ENCODE results near the gene ENO3. TPM values are rescaled to one million over a fixed set of nuclear protein-coding genes. Genes with fewer than 3 reads are reported as not detected.

ENO3 gene
- total RNA-seq, 1 experiment from 2014 or later = 29.0 TPM

DNA sequence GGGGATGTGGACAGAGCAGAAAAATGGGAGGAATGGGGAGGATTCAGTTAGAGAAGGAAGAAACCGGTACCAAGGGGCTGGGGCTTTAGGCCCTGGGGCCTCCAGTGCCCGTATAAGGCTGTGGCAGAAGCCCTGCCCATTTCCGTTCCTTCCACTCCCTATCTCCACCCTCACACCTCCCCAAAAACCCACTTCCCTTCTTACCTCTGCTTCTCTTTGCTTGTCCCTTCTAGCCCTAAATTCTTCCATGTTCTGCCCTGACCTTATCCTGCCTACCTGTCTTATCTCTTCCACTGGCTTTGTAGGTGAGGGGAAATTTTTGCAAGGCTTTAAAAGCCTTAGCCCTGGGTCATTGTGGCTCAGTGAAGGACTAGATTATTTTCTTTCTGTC, 6.8 kb upstream of the ENO3 start:
- no peaks in the 10 kb centered on the region for H3K27me3 ChIP-seq (ENCODE audit: insufficient read depth, low read depth)
- peak overlapping the region; percentile 99 for H3K27ac ChIP-seq
- peaks cover 88% of the 10 kb centered on the region for H3F3A ChIP-seq (ENCODE audit: insufficient read depth, low read depth)
- H3K79me2 ChIP-seq (ENCODE audit: low read depth) = peaks cover 80% of the 10 kb centered on the region
- no peaks in the 10 kb centered on the region for H3K9me3 ChIP-seq (ENCODE audit: insufficient read depth, low read depth)
- BruUV-seq (replicated peaks) = no TSS peak
- peaks cover 34% of the 10 kb centered on the region for H3K36me3 ChIP-seq (ENCODE audit: low read depth)
- intact Hi-C loops (cut with micrococcal nuclease; ENCODE audit: unreplicated experiment) = loop anchor here (10.0 kb wide), 1 partner anchor 109 kb away; the partner anchor contains the start of gene MINK1
- no peak overlapping the region for H3K4me3 ChIP-seq
- TF ChIP-seq, protein P1, sequence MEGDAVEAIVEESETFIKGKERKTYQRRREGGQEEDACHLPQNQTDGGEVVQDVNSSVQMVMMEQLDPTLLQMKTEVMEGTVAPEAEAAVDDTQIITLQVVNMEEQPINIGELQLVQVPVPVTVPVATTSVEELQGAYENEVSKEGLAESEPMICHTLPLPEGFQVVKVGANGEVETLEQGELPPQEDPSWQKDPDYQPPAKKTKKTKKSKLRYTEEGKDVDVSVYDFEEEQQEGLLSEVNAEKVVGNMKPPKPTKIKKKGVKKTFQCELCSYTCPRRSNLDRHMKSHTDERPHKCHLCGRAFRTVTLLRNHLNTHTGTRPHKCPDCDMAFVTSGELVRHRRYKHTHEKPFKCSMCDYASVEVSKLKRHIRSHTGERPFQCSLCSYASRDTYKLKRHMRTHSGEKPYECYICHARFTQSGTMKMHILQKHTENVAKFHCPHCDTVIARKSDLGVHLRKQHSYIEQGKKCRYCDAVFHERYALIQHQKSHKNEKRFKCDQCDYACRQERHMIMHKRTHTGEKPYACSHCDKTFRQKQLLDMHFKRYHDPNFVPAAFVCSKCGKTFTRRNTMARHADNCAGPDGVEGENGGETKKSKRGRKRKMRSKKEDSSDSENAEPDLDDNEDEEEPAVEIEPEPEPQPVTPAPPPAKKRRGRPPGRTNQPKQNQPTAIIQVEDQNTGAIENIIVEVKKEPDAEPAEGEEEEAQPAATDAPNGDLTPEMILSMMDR (conservative IDR thresholded peaks at IDR 0.05) = no peak
- TF ChIP-seq EZH2 (IDR thresholded peaks at IDR 0.05; ENCODE audit: low read depth) = no peak
- peaks cover 32% of the 10 kb centered on the region for H3K4me1 ChIP-seq (replicated peaks; ENCODE audit: insufficient read depth)
- H2AFZ ChIP-seq = no peak overlapping the region
- H4K20me1 ChIP-seq (ENCODE audit: insufficient read depth) = peaks cover 39% of the 10 kb centered on the region
- H3K4me2 ChIP-seq = no peak overlapping the region
- no peaks in the 10 kb centered on the region for H3K9me2 ChIP-seq (ENCODE audit: insufficient read depth)
- no peak for DNase-seq
- ChIA-PET POLR2A (ENCODE audit: unreplicated experiment) (interaction anchor here (0.8 to 1.6 kb wide), 2 partner anchors 23 to 468 kb away, joined by 3 to 7 read pairs; partner anchors contain the start of gene SPAG7), CTCF (no interaction called here)

DNA sequence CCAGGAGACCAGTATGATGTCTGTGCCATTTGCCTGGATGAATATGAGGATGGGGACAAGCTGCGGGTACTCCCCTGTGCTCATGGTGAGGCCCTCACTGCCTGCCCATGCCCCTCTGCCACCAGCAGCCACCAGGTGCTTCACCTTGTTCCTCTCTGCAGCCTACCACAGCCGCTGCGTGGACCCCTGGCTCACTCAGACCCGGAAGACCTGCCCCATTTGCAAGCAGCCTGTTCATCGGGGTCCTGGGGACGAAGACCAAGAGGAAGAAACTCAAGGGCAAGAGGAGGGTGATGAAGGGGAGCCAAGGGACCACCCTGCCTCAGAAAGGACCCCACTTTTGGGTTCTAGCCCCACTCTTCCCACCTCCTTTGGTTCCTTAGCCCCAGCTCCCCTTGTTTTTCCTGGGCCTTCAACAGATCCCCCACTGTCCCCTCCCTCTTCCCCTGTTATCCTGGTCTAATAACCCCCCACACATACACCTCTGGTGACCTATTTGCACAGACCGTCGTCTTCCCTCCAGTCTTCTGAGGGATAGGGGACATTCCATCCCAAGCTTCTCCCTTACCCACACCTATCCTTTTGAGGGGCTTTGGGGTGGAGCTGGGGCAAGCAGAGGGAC, 6.3 kb upstream of the ENO3 start:
- intact Hi-C loops (cut with micrococcal nuclease; ENCODE audit: unreplicated experiment) = loop anchor here (1.0 to 10.0 kb wide), 2 partner anchors 23 to 110 kb away; partner anchors contain the start of genes MINK1 and SPAG7
- H4K20me1 ChIP-seq (ENCODE audit: insufficient read depth) = peaks cover 39% of the 10 kb centered on the region
- CTCF ChIA-PET = interaction anchor here (0.7 kb wide), 1 partner anchor 613 kb away, joined by 3 read pairs; no protein-coding TSS in a partner anchor

DNA sequence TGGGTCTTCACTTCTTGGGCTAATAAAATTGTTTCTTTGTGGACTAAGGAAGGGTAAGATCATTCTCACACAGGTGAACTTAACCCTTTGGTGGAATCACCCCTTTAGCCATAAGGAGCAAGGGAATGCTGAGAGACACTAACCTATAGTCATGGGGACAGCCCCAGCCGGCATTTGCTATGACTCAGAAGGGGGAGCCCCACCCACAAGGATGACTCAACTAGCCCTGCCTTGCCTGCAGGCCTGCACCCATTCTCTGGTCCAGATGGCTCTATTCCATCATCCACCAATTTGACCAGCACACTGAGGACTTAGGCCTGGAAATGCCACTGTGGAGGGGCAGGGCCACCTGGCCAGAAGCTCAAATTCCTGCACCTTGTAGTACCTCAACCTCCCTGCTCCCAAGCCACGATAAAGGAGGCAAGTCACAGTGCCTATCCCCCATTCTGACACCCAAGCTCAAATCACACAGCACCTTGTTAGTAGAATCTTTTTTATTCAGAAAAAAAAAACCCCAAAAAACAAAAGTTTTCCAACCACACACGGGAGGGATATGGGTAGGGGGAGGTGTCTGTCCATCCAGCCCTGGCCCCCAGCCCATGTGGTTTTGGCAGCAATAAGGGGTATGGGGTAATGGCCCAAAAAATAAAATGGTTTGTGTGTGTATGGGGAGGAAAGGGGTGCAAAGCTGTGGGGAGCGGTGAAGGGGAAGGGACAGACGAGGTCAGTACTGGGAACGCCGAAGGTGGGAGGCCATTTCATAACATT, 5.6 kb upstream of the ENO3 start:
- H3K79me2 ChIP-seq (ENCODE audit: low read depth) = peaks cover 78% of the 10 kb centered on the region
- H3K9me3 ChIP-seq (ENCODE audit: insufficient read depth, low read depth) = no peaks in the 10 kb centered on the region
- DNase-seq = peak; percentile 90 to 93
- TF ChIP-seq, protein P1 (conservative IDR thresholded peaks at IDR 0.05) = no peak
- no peak for TF ChIP-seq EZH2 (IDR thresholded peaks at IDR 0.05; ENCODE audit: low read depth)
- no peaks in the 10 kb centered on the region for H3K27me3 ChIP-seq (ENCODE audit: insufficient read depth, low read depth)
- H3K4me1 ChIP-seq (replicated peaks; ENCODE audit: insufficient read depth) = peaks cover 33% of the 10 kb centered on the region
- H4K20me1 ChIP-seq (ENCODE audit: insufficient read depth) = peaks cover 39% of the 10 kb centered on the region
- BruUV-seq (replicated peaks) = no TSS peak
- no peak overlapping the region for H2AFZ ChIP-seq
- peak overlapping the region; percentile 84 for H3K4me2 ChIP-seq
- intact Hi-C loops (cut with micrococcal nuclease; ENCODE audit: unreplicated experiment) = loop anchor here (1.0 to 10.0 kb wide), 2 partner anchors 22 to 111 kb away; partner anchors contain the start of genes MINK1 and SPAG7
- H3K27ac ChIP-seq = peak overlapping the region; percentile 99
- H3F3A ChIP-seq (ENCODE audit: insufficient read depth, low read depth) = peaks cover 91% of the 10 kb centered on the region
- H3K4me3 ChIP-seq = peak overlapping the region; percentile 99; the same call in 1 of the 2 replicates
- ChIA-PET CTCF (interaction anchor here (0.7 kb wide), 2 partner anchors 305 to 613 kb away, joined by 3 read pairs; no protein-coding TSS in a partner anchor), POLR2A (ENCODE audit: unreplicated experiment) (interaction anchor here (0.5 to 1.6 kb wide), 4 partner anchors 8 to 82 kb away, joined by 3 to 8 read pairs (median 5); partner anchors contain the start of gene SPAG7)
- peaks cover 34% of the 10 kb centered on the region for H3K36me3 ChIP-seq (ENCODE audit: low read depth)
- no peaks in the 10 kb centered on the region for H3K9me2 ChIP-seq (ENCODE audit: insufficient read depth)

More for the DNA sequence above, 6.3 kb upstream of the ENO3 start:
- no peak for TF ChIP-seq EZH2 (IDR thresholded peaks at IDR 0.05; ENCODE audit: low read depth)
- TF ChIP-seq, protein P1 (conservative IDR thresholded peaks at IDR 0.05) = no peak
- no peak overlapping the region for H2AFZ ChIP-seq
- peaks cover 34% of the 10 kb centered on the region for H3K36me3 ChIP-seq (ENCODE audit: low read depth)
- no peaks in the 10 kb centered on the region for H3K27me3 ChIP-seq (ENCODE audit: insufficient read depth, low read depth)
- H3K27ac ChIP-seq = peak overlapping the region; percentile 99
- H3K4me1 ChIP-seq (replicated peaks; ENCODE audit: insufficient read depth) = peaks cover 32% of the 10 kb centered on the region
- peak overlapping the region; percentile 84; the same call in 1 of the 2 replicates for H3K4me2 ChIP-seq
- H3K79me2 ChIP-seq (ENCODE audit: low read depth) = peaks cover 78% of the 10 kb centered on the region
- no peak overlapping the region for H3K4me3 ChIP-seq
- POLR2A ChIA-PET (ENCODE audit: unreplicated experiment) = interaction anchor here (0.5 to 1.6 kb wide), 4 partner anchors 9 to 82 kb away, joined by 3 to 8 read pairs (median 5); partner anchors contain the start of gene SPAG7
- no peaks in the 10 kb centered on the region for H3K9me2 ChIP-seq (ENCODE audit: insufficient read depth)
- no peaks in the 10 kb centered on the region for H3K9me3 ChIP-seq (ENCODE audit: insufficient read depth, low read depth)
- peaks cover 88% of the 10 kb centered on the region for H3F3A ChIP-seq (ENCODE audit: insufficient read depth, low read depth)
- no peak for DNase-seq
- BruUV-seq (replicated peaks) = no TSS peak

Measured in PC-9 (cell line).